ENCODE data around the gene GPR137. TPM values are rescaled to one million over a fixed set of nuclear protein-coding genes. Genes with fewer than 3 reads are reported as not detected.
A peak's percentile ranks its signal among the peaks of the same experiment; 100 is the strongest.

Gene GPR137
- total and polyA plus RNA-seq, 10 of the 15 experiments (the other 5 are each of a cell fraction or from before 2014, with no cell fraction given), result 0.37 to 29.2 (median 13.8) TPM

DNA sequence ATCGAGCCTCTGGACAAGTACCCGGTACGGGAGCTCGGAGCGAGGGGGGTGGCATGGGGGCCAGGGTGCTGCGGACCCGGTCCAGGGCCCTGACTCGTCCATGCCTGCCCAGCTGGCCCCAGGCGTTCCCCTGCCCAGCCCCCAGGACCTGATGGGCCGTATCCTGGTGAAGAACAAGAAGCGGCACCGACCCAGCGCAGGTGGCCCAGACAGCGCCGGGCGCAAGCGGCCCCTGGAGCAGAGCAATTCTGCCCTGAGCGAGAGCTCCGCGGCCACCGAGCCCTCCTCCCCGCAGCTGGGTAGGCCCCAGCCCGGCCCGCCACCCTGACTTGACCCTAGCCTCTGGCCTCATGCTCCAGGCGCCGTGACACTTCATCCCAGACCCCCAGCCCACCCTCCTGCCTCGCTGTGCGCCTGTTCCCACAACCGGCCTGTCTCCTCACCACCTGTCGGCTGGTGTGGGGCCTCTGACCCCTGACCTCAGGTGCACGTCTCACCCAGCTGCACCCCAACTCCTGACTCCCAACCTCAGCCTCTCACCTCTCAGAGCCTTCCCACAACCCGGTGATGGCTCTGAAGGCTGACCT is 26.6 kb upstream of the GPR137 start:
- SMC1A ChIA-PET (ENCODE audit: uncharacterized antibody, unreplicated experiment), result interaction anchor here (0.5 to 1.2 kb wide), 2 partner anchors 36 to 54 kb away, joined by 3 to 4 read pairs; no protein-coding TSS in a partner anchor
- Histone ChIP-seq H2AFZ (ENCODE audit: control insufficient read depth, low read depth, low read length) (no peak overlapping the region), H3K9me3 (replicated peaks; ENCODE audit: control insufficient read depth, insufficient read depth, low read length) (no peaks in the 10 kb centered on the region), H3K79me2 (ENCODE audit: control insufficient read depth, insufficient read depth, low read length) (no peaks in the 10 kb centered on the region), H3K4me2 (ENCODE audit: control insufficient read depth, insufficient read depth) (no peak overlapping the region), H3K4me3 (no peak overlapping the region), H3K27ac (ENCODE audit: control insufficient read depth, insufficient read depth) (0 out of 2 replicates have a peak overlapping the region, but pooled peaks have one; percentile 17), H4K20me1 (ENCODE audit: control insufficient read depth, insufficient read depth) (no peaks in the 10 kb centered on the region), H3K27me3 (replicated peaks in 1 of 2; ENCODE audit: control insufficient read depth in 2 of 2, insufficient read depth in 2 of 2, low read length in 1 of 2) (no peaks in the 10 kb centered on the region), H3K4me1 (ENCODE audit: control insufficient read depth, insufficient read depth, low read length) (peaks cover 11% of the 10 kb centered on the region), H3K9ac (ENCODE audit: control insufficient read depth, insufficient read depth, low read length) (no peak overlapping the region), H3K36me3 (ENCODE audit: control insufficient read depth in 2 of 2, insufficient read depth in 2 of 2, low read length in 1 of 2) (peaks cover 0 to 5% of the 10 kb centered on the region in 2 experiments; a peak in 2 of 4 replicates)
- CTCF ChIA-PET, result no interaction called here
- no peak for FAIRE-seq
- POLR2A ChIA-PET, result interaction anchor here (0.8 to 1.9 kb wide), 2 partner anchors 8 to 14 kb away, joined by 4 to 7 read pairs; no protein-coding TSS in a partner anchor
- BruUV-seq (replicated peaks), result no TSS peak
- intact Hi-C loops (cut with micrococcal nuclease; ENCODE audit: unreplicated experiment) (no loop called here), in situ Hi-C loops (cut with MboI) (no loop called here)
- 93% methylated on average over 27 of the region's 32 CpGs for WGBS (ENCODE audit: insufficient coverage, insufficient replicate concordance, low lambda C conversion rate, missing lambda C conversion rate)
- no peak for ATAC-seq
- no peak for DNase-seq (ENCODE audit: low read depth, low spot score)
- TF ChIP-seq, protein P1, sequence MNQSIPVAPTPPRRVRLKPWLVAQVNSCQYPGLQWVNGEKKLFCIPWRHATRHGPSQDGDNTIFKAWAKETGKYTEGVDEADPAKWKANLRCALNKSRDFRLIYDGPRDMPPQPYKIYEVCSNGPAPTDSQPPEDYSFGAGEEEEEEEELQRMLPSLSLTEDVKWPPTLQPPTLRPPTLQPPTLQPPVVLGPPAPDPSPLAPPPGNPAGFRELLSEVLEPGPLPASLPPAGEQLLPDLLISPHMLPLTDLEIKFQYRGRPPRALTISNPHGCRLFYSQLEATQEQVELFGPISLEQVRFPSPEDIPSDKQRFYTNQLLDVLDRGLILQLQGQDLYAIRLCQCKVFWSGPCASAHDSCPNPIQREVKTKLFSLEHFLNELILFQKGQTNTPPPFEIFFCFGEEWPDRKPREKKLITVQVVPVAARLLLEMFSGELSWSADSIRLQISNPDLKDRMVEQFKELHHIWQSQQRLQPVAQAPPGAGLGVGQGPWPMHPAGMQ (IDR thresholded peaks at IDR 0.05; ENCODE audit: borderline replicate concordance), result no peak
- TF ChIP-seq KLF5 (IDR thresholded peaks at IDR 0.05; ENCODE audit: partially characterized antibody) (no peak), SUPT20H (IDR thresholded peaks at IDR 0.05; ENCODE audit: borderline replicate concordance, control insufficient read depth, low read depth, low read length) (no peak), MTA2 (IDR thresholded peaks at IDR 0.05; ENCODE audit: low read depth) (no peak), BACH1 (IDR thresholded peaks at IDR 0.05; ENCODE audit: borderline replicate concordance) (no peak), POLR2A (IDR thresholded peaks at IDR 0.05; ENCODE audit: low read depth, low read length) (no peak), CBX5 (IDR thresholded peaks at IDR 0.05; ENCODE audit: low read depth) (no peak), HDGF (IDR thresholded peaks at IDR 0.05) (no peak), WRNIP1 (IDR thresholded peaks at IDR 0.05; ENCODE audit: borderline replicate concordance, low read depth, low read length) (no peak), STAT3 (IDR thresholded peaks at IDR 0.05; ENCODE audit: low read depth, low read length) (no peak), SMAD5 (IDR thresholded peaks at IDR 0.05; ENCODE audit: low read depth) (no peak)
- TF ChIP-seq, protein P2, sequence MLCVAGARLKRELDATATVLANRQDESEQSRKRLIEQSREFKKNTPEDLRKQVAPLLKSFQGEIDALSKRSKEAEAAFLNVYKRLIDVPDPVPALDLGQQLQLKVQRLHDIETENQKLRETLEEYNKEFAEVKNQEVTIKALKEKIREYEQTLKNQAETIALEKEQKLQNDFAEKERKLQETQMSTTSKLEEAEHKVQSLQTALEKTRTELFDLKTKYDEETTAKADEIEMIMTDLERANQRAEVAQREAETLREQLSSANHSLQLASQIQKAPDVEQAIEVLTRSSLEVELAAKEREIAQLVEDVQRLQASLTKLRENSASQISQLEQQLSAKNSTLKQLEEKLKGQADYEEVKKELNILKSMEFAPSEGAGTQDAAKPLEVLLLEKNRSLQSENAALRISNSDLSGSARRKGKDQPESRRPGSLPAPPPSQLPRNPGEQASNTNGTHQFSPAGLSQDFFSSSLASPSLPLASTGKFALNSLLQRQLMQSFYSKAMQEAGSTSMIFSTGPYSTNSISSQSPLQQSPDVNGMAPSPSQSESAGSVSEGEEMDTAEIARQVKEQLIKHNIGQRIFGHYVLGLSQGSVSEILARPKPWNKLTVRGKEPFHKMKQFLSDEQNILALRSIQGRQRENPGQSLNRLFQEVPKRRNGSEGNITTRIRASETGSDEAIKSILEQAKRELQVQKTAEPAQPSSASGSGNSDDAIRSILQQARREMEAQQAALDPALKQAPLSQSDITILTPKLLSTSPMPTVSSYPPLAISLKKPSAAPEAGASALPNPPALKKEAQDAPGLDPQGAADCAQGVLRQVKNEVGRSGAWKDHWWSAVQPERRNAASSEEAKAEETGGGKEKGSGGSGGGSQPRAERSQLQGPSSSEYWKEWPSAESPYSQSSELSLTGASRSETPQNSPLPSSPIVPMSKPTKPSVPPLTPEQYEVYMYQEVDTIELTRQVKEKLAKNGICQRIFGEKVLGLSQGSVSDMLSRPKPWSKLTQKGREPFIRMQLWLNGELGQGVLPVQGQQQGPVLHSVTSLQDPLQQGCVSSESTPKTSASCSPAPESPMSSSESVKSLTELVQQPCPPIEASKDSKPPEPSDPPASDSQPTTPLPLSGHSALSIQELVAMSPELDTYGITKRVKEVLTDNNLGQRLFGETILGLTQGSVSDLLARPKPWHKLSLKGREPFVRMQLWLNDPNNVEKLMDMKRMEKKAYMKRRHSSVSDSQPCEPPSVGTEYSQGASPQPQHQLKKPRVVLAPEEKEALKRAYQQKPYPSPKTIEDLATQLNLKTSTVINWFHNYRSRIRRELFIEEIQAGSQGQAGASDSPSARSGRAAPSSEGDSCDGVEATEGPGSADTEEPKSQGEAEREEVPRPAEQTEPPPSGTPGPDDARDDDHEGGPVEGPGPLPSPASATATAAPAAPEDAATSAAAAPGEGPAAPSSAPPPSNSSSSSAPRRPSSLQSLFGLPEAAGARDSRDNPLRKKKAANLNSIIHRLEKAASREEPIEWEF (IDR thresholded peaks at IDR 0.05; ENCODE audit: insufficient replicate concordance, low read depth, low read length), result no peak
- TF ChIP-seq, protein P3, sequence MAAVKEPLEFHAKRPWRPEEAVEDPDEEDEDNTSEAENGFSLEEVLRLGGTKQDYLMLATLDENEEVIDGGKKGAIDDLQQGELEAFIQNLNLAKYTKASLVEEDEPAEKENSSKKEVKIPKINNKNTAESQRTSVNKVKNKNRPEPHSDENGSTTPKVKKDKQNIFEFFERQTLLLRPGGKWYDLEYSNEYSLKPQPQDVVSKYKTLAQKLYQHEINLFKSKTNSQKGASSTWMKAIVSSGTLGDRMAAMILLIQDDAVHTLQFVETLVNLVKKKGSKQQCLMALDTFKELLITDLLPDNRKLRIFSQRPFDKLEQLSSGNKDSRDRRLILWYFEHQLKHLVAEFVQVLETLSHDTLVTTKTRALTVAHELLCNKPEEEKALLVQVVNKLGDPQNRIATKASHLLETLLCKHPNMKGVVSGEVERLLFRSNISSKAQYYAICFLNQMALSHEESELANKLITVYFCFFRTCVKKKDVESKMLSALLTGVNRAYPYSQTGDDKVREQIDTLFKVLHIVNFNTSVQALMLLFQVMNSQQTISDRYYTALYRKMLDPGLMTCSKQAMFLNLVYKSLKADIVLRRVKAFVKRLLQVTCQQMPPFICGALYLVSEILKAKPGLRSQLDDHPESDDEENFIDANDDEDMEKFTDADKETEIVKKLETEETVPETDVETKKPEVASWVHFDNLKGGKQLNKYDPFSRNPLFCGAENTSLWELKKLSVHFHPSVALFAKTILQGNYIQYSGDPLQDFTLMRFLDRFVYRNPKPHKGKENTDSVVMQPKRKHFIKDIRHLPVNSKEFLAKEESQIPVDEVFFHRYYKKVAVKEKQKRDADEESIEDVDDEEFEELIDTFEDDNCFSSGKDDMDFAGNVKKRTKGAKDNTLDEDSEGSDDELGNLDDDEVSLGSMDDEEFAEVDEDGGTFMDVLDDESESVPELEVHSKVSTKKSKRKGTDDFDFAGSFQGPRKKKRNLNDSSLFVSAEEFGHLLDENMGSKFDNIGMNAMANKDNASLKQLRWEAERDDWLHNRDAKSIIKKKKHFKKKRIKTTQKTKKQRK (IDR thresholded peaks at IDR 0.05; ENCODE audit: low read depth, low read length), result no peak
- RAD21 ChIA-PET (ENCODE audit: unreplicated experiment), result no interaction called here
